Measurements from ENCODE around the gene DNAH7.

DNAH7 gene

DNA sequence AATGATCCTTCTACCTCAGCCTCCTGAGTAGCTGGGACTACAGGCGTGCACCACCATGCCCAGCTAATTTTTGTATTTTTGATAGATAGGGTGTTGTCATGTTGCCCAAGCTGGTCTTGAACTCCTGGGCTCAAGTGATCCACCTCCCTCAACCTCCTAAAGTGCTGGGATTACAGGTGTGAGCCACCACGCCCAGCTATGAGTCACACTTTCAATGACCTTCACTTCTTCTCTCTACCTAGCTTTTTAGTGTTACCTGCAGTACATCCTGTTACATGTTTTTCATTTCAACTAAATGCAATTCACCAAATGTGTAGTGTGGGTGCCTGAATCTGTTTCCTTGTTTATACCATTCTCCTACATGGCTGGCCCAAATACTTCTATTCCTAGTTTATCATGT is 347.6 kb downstream of the DNAH7 start:
- TF ChIP-seq ZFX (IDR thresholded peaks at IDR 0.05; ENCODE audit: borderline replicate concordance), result no peak
- no peak for TF ChIP-seq CTCF (IDR thresholded peaks at IDR 0.05)
- H3K27ac ChIP-seq, result no peak overlapping the region

GRCh38 chr2:195716466-195716865 is 352.2 kb downstream of the DNAH7 start:
- no peak for TF ChIP-seq CTCF (IDR thresholded peaks at IDR 0.05)
- TF ChIP-seq ZFX (IDR thresholded peaks at IDR 0.05; ENCODE audit: borderline replicate concordance), result no peak
- no peak overlapping the region for H3K27ac ChIP-seq

DNA sequence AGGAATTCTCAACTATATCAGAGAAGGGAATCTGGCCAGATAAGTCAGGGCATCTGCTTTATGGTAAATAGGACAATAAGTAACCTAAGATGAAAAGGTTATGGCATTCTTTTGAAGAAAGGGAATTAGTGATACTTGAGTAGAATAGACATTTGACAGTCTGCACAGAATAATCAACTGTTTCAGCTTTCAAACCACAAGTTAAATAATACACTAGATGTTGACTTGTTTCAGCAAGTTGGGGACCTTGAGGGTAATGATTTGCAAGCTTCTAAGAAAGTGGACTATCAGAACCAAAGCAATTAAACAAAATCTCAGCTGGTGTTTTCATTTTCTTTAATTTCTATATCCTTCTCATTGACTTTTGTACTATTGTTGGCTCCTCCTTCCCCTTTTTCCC is 357.2 kb downstream of the DNAH7 start:
- no peak overlapping the region for H3K27ac ChIP-seq
- TF ChIP-seq ZFX (IDR thresholded peaks at IDR 0.05; ENCODE audit: borderline replicate concordance) (no peak), CTCF (IDR thresholded peaks at IDR 0.05) (no peak)

DNA sequence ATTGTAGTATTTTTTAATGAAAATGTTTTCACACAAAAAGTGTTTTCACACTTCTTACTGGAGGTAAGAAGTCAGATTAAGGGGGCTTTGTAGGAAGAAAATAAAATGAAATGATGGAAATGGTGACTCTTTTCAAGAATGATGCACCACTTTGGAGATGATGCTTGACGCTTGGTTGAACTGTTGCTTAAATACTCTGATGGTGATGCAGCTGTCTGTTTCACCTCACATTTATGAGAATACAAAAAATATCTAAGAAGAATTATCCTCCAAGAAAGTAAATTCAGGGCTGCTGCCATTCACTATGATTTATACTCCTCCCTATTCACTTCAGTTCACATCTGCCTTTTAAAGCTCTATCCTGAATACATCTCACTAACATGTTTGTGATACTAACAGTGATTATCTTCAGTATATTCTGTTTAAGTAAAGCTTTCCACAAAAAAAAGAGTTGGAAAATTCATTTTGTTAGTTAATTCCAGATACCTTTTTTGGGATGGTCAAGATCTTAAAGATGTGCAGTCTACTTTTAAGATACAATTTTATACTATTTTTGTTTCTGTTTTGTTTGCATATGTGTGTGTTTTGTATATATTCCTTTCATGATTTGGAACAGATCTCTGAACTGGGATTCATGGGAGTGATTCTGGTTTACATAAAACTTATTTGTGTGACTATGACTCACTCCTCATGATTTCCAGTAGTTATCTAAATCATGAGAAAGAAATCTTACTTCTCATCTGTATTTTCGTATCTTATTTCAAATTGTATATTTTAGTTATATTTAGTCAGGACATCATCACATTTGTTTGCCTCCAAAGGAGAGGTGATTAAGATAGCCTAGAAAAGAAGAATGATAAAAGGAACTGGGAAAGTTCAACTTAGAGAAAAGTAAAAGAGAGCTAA is 358.5 kb downstream of the DNAH7 start:
- TF ChIP-seq ZFX (IDR thresholded peaks at IDR 0.05; ENCODE audit: borderline replicate concordance) (no peak), CTCF (IDR thresholded peaks at IDR 0.05) (no peak)
- no peak overlapping the region for H3K27ac ChIP-seq

- TF ChIP-seq ZFX (IDR thresholded peaks at IDR 0.05; ENCODE audit: borderline replicate concordance) (no peak), CTCF (IDR thresholded peaks at IDR 0.05) (no peak)
- no peak overlapping the region for H3K27ac ChIP-seq
These were observed 362.3 kb downstream of the DNAH7 start for GRCh38 chr2:195706161-195706900.

DNA sequence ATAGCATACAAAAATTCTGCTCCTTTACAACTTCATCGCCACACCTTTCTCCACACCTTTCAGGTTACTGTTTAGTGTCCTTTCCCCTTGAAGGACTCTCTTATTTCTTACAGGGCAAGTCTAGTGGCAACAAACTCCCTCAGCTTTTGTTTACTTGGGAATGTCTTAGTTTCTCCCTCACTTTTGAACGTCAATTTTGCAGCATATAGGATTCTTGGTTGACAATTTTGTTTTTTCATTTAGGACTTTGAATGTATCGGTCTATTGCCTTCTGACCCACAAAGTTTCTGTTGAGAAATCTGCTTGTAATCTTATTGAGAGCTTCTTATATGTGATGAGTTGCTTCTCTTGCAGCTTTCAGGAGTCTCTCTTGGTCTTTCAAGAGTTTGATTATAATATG is 368.2 kb downstream of the DNAH7 start:
- H3K27ac ChIP-seq, result no peak overlapping the region
- TF ChIP-seq ZFX (IDR thresholded peaks at IDR 0.05; ENCODE audit: borderline replicate concordance), result no peak

DNA sequence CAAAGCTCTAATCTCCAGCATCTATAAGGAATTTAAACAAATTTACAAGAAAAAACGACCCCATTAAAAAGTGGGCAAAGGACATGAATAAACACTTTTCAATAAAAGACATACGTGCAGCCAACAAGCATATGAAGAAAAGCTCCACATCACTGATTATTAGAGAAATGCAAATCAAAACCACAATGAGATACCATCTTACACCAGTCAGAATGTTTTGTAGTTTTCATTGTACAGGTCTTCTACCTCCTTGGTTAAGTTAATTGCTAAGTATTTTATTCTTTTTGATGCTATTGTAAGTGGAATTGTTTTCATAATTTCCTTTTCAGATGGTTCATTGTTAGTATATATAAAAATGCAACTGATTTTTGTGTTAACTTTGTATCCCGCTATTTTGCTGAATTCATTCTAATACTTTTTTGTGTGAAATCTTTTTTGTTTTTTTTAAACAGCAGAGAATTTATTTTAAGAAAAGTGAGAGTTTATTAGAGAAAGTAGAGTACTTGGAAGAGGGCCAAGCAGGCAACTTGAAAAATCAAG is 370.9 kb downstream of the DNAH7 start:
- no peak for TF ChIP-seq ZFX (IDR thresholded peaks at IDR 0.05; ENCODE audit: borderline replicate concordance)
- TF ChIP-seq CTCF (IDR thresholded peaks at IDR 0.05), result no peak
- no peak overlapping the region for H3K27ac ChIP-seq
